Endothelial cell of umbilical vein (primary cell): ENCODE data around the gene CD151.

ENCODE experiments used
- EZH2 ChIP-seq: IDR thresholded peaks from 2 replicates; pipeline ENCODE4 v1.6.1; 2012; ENCODE audit warnings: borderline replicate concordance, low read depth, mild to moderate bottlenecking, moderate library complexity, low read length, inconsistent platforms; ENCODE audit not compliant: severe bottlenecking
- POLR2A ChIP-seq: IDR thresholded peaks from 2 replicates; pipeline ENCODE4 v1.6.1; 2012; ENCODE audit warnings: low read depth, mild to moderate bottlenecking, control low read depth, low read length

- TF ChIP-seq POLR2A (no peak), EZH2 (no peak)
Observed at GRCh38 chr11:863023-863909, 30.5 kb downstream of the CD151 start.
